HepG2 (cell line): ENCODE results near the gene PRDM10. TPM values are rescaled to one million over a fixed set of nuclear protein-coding genes. Genes with fewer than 3 reads are reported as not detected.

Source experiments
- BCL3 ChIP-seq: sonication (generic); formaldehyde crosslinking; IDR thresholded peaks from 2 replicates; pipeline ENCODE4 v1.5.1; 2020; ENCODE audit warnings: mild to moderate bottlenecking, missing genetic modification reagents, moderate library complexity
- CEBPG ChIP-seq: IDR thresholded peaks from 2 replicates; pipeline ENCODE4 v1.6.1; 2016
- DRAP1 ChIP-seq: IDR thresholded peaks from 2 replicates; pipeline ENCODE4 v1.6.1; 2016; ENCODE audit warnings: missing genetic modification reagents, missing compliant biosample characterization
- FOXP4 ChIP-seq: sonication (generic); formaldehyde crosslinking; IDR thresholded peaks from 2 replicates; pipeline ENCODE4 v1.4.0; 2020; ENCODE audit warnings: missing genetic modification reagents
- GMEB2 ChIP-seq: IDR thresholded peaks from 2 replicates; pipeline ENCODE4 v1.6.1; 2016; ENCODE audit warnings: missing biosample characterization, missing genetic modification reagents, low read depth
- LRRFIP1 ChIP-seq: sonication (generic); formaldehyde crosslinking; conservative IDR thresholded peaks from 2 replicates; pipeline ENCODE4 v1.4.0; 2020; ENCODE audit warnings: missing genetic modification reagents
- SKI ChIP-seq: fragments of 450-650 bp; IDR thresholded peaks from one replicate; pipeline ENCODE4 v1.6.1; 2018; ENCODE audit warnings: mild to moderate bottlenecking; ENCODE audit not compliant: partially characterized antibody
- SNAI1 ChIP-seq: sonication (generic); formaldehyde crosslinking; IDR thresholded peaks from 2 replicates; pipeline ENCODE4 v1.5.0; 2020; ENCODE audit warnings: mild to moderate bottlenecking, missing genetic modification reagents, borderline replicate concordance
- TFAP4 ChIP-seq: sonication (generic); IDR thresholded peaks from 2 replicates; pipeline ENCODE4 v1.6.1; 2016; ENCODE audit warnings: low read depth, borderline replicate concordance
- THAP8 ChIP-seq: sonication (generic); formaldehyde crosslinking; IDR thresholded peaks from 2 replicates; pipeline ENCODE4 v1.5.1; 2020; ENCODE audit warnings: missing genetic modification reagents, mild to moderate bottlenecking, borderline replicate concordance
- THAP9 ChIP-seq: sonication (generic); formaldehyde crosslinking; IDR thresholded peaks from 2 replicates; pipeline ENCODE4; 2020; ENCODE audit warnings: missing genetic modification reagents, mild to moderate bottlenecking, borderline replicate concordance
- ZBTB46 ChIP-seq: sonication (generic); formaldehyde crosslinking; IDR thresholded peaks from 2 replicates; pipeline ENCODE4 v1.4.0; 2020; ENCODE audit warnings: mild to moderate bottlenecking, missing genetic modification reagents, borderline replicate concordance
- ZKSCAN1 ChIP-seq: fragments of 150-350 bp; IDR thresholded peaks from 2 replicates; pipeline ENCODE4 v1.6.1; 2014; ENCODE audit warnings: low read length
- ZNF782 ChIP-seq: sonication (generic); formaldehyde crosslinking; IDR thresholded peaks from 2 replicates; pipeline ENCODE4 v1.4.0; 2020; ENCODE audit warnings: missing genetic modification reagents, mild to moderate bottlenecking, borderline replicate concordance
- polyA plus RNA-seq, 8 experiments: library from polyadenylated mRNA; depleted of rRNA in 3 of 8; stranded (reverse) in 7 of 8; unstranded in 1 of 8; fragments of >200 nt; fragmentation: Illumina TruSeq in 4 of 8; extraction: Trizol in 4 of 8; gene quantifications; 2 replicates each; pipeline versions ENCODE4 v1.2.1 to v1.2.3, GENCODE V29; 2011 to 2016; ENCODE audit warnings: low read depth in 4 of 8, missing spikeins in 1 of 8, mixed read lengths in 1 of 8; ENCODE audit not compliant: insufficient read depth in 1 of 8
- total RNA-seq, 5 experiments: library from RNA; depleted of rRNA; stranded (reverse); fragments of >200 nt; fragmentation: Illumina TruSeq; extraction: Trizol; gene quantifications; 2 replicates each; pipeline ENCODE4 v1.2.3, GENCODE V29; 2016; ENCODE audit warnings: low read depth in 1 of 5

The PRDM10 gene
- total and polyA plus RNA-seq, 2 of the 13 experiments (the other 11 are each of a cell fraction or from before 2014, with no cell fraction given) = 5.7 to 5.8 TPM

- TF ChIP-seq SKI (no peak), CEBPG (CRISPR knock-in tag) (0 out of 2 replicates have a peak, but pooled peaks have one; percentile 28), TFAP4 (peak; percentile 80; the same call in 1 of the 2 replicates), GMEB2 (CRISPR knock-in tag) (no peak), THAP9 (no peak), ZKSCAN1 (no peak), FOXP4 (CRISPR knock-in tag) (no peak), LRRFIP1 (CRISPR knock-in tag) (no peak), ZNF782 (CRISPR knock-in tag) (no peak), THAP8 (CRISPR knock-in tag) (no peak), BCL3 (CRISPR knock-in tag) (no peak), SNAI1 (CRISPR knock-in tag) (no peak), DRAP1 (no peak), ZBTB46 (CRISPR knock-in tag) (no peak)
These were observed 28.8 kb downstream of the PRDM10 start (continued) for GRCh38 chr11:129973809-129974208.
